CD4-positive, alpha-beta T cell treated with Interferon alpha-2 for 1 hour (primary cell): ENCODE data around the gene WNT6.
A peak's percentile ranks its signal among the peaks of the same experiment; 100 is the strongest.

Experiments
- DNase-seq, 2 donors: peaks; one replicate each; pipeline ENCODE4 v3.0.0-alpha.2; 2020 to 2022

WNT6 gene

DNA sequence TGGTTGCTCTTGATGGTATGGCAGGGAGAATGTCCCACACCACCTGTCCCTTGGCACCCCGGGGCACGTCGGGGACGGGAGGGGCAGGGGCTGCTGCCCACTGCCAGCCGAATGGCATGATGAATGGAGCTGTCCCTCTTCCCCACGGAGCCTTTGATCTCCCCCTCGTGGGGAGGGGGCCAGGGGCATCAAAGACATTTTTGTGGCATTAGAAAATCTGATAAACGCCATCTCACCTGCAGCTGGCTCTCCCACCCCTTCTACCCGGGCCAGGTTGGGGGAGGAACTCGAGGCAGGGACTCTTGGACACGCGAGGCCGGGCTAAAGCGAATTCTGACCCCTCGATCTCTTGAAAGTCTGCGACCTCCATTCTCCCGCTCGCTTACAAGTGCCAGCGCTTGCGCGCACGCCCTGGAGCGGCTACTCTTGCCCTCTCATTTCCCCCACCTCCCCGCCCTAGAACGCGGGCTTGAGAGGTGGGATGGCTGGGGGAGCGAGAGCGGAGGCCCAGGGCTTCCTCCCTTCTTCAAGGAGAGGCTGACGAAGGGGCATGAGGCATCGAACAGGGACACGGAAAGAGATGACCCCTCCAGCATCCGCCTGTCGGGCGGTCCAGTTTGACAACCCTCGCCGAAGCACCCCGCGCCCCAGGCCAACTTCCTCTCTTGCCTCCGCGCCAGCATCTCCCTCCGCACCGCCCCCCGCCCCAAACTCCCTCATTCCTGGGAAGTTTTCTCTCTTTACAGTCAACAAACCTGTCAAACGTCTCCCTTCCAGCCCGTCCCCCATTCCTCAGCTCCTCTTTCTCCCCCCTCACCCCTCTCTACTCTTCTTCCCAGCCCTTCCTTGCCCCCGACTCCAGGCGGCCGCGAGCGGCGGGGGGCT, 692 bp upstream of the WNT6 start:
- DNase-seq: no peak

DNA sequence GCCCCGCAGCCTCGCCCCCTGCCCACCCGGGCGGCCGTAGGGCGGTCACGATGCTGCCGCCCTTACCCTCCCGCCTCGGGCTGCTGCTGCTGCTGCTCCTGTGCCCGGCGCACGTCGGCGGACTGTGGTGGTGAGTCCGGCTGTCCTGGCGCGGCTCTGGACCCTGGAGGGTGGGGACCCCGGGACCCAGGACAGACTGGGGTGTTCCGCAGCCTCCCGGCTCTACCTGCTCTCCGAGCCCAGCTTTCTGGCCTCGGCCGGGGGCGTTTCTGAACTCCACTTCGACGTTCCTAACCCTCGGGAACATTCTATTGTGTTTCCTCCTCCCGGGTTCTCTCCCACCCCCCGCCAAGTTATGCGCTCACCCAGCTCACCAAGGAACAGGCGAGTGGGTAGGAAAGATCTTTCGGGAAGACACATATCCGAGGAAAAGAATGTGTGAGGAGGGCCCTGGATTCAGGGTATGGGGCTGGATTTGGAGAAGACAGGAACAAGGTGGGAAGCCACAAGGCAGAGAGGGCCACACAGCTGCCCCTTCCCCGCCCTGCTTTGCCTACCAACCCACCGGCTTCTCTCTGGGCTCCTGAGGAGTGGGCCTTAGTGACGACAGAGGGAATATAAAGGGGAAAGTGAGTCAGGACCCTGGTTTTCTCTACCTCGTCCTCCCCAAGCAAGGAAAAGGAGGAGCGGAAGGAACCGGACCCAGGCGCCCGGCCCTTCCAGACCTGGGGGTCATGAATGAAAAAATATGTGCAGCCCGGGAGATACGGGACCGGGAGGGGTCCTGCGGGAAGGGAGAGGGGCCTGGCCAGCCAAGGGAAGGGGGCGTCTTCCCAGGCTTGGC, 605 bp downstream of the WNT6 start:
- no peak for DNase-seq

DNA sequence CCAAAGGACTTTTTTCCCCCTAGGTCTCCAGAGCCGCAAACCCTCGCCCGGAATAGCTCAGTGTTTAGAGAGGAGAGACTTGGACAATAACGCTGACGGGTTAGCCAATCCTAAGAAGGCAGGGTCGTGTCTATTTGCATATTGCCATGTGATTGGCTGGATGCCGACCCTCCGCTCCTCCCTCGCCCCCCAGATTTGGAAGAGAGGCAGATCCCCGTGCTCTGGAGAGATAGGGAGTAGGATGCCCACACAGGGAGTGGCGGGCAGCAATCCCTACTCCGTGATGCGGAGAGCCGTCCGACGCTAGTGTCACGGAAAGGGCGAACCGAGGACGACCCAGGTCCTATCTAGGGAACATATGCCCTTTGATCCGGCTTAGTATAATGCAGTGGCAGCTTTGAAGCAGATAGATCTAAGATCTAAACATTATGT, 1.4 kb downstream of the WNT6 start:
- no peak for DNase-seq

DNA sequence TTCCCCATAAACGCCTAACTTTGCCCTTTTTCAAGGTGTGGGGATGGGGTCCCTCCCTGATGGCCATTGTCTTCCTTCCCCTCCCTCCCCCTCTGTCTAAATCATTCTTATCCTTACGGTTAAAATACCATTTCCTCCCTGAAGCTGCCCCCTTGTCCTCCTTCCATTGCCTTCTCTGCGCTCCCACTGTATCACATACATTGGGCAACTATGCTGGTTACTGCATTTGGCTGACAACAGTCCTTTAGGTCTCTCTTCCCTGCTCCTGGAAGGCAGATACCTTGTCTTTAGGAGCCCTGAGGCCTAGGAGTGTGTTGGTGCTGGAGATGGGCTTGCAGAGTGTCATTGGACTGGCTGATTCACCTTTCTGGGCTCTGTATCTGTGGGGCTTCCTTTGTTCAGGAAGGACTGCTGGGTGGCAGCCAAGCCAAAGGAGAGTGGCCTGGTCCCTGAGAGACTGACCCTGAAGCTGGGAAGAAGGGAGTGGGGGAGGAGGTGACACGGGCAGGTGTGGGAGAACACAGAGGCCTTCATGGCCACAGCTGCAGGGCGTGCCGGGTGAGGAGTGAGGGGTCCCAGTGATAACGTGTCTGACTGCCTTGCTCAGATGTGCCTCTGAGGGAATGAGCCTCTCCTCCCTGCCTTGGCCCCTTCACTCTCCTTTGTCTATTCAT, 2.2 kb downstream of the WNT6 start:
- DNase-seq: no peak

DNA sequence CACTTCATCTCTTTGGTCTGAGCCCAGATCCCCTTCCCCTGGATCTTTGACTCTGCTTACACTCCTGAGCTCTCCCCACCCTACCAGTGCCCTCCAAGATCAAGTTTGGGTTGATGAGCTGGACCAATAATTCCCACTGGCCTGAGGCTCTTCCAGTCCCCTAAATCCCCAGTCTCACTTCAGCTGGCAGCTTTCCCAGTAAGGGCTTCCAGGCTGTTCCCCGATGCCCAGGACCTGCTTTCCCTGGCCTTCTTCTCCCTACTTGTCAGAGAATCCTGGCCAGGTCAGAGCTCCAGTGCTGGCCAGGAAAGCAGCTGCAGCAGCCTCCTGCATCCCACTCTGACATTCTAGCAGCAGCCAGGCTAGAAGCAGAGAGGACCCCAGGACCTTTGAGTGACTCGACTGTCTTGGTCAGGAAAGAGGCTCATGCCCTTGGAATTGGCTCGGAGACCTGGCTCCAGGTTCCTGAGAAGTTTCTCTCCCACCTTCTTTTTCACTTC, 3.5 kb downstream of the WNT6 start:
- no peak for DNase-seq

DNA sequence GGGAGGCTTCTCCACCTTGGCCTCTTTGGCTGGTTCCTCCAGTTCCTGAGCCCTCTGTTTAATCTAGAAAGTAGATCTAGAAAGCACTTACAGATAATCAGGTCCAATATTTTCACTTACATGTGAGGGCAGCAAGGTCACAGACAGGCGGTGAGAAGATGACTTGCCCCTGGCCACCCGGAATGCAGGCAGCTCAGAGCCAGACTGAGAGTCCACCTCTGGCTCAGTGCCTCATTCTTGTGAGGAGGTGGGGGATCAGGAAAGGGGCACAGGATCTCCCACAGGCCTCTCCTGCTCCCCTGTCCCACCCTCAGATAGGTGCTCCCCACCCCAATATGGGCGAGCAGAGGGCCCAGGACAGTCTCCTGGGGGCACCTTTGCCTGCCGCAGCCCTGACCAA, 5.8 kb downstream of the WNT6 start:
- DNase-seq: no peak

DNA sequence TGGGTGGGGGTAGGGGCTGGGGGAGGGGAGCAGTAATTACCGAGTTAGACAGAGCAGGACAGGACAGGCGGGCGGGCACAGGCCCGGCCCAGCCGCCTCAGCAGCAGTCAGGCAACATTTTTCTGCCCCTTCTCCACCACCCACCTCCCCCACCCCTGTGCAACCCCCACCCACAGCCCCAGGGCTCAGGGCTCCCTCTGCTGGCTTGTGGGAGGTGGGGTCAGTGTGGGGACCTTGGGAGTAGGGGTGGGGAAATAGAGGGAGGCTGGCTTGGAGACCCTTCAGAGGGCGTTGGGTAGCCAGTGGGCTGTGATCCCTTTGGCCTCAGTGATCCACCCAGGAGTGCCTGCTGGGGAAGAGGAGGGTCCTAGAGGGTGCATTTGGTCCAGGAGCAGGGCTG, 6.4 kb downstream of the WNT6 start:
- DNase-seq: no peak

DNA sequence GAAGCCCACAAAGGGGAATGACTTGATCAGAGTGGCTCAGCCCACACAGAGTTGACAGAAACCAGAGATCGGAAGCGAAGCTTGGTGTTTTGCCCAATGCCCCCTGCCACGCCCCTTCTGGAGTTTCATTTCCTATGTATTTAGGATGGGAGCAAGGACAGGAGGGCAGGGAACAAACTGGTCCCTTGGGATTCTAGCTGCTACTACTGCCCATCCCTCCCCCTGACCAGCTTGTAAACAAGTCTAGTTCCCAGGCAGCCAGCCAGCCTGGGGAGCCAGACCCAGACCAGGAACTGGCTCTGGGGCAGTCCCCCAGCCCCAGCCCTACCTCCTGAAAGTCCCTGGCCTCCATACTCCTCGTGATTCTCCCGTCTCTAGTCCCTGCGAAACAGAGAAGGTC, 8.3 kb downstream of the WNT6 start:
- no peak for DNase-seq

DNA sequence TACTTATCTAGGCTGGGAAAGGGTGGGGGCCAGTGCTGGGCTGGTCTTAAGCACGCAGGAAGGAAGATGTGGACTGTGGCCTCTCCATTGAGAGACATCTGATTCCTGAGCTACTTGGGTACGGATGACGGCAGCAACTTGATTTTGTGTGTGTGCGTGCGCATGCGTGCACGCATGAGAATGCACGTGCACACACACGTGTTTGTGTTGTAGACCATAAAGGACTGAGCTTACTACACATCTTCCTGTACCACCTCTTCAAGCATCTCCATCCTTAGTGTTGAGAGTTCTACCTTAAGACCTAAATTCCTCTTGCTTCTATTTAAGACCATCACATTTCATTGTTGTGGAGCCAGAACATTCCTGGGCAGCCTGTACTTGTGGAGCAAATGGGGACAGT, 9.5 kb downstream of the WNT6 start:
- no peak for DNase-seq

DNA sequence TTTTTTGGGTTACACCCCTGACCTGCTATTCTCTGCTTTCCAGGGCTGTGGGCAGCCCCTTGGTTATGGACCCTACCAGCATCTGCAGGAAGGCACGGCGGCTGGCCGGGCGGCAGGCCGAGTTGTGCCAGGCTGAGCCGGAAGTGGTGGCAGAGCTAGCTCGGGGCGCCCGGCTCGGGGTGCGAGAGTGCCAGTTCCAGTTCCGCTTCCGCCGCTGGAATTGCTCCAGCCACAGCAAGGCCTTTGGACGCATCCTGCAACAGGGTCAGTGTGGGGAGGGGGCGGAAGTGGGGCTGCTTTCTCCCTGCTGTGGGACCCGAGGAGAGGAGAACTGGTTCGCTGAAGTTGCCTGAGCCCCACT, 11.4 kb downstream of the WNT6 start:
- no peak for DNase-seq

DNA sequence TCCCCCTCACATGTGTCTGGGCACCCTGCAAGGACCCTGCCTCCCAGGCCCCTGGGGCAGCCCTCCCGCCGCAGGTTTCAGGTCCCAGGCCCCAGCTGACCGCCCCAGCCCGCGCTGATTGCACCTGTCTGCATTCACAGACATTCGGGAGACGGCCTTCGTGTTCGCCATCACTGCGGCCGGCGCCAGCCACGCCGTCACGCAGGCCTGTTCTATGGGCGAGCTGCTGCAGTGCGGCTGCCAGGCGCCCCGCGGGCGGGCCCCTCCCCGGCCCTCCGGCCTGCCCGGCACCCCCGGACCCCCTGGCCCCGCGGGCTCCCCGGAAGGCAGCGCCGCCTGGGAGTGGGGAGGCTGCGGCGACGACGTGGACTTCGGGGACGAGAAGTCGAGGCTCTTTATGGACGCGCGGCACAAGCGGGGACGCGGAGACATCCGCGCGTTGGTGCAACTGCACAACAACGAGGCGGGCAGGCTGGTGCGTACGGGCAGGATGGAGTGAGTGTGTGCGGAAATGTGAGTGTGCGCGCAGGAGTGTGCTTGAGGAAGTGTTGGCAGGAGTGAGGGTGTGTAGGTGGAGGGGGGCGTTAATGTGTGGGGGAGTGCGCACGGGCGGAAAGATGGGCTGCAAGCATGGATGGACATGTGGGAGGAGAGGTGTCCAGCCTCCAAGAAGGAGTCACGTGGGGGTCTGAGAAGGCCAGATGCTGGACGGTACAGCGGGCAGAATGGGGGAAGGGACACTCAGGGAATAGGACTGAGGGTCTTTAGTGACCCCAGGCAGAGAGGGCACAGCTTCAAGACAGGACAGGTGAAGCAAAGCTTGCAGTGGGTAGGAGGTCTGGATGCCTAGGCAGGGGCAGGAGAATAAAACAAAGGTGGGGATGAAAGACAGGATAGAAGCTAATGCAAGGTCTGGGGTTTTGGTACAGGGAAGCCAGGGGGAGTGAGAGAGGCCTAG, 12.0 kb downstream of the WNT6 start:
- DNase-seq: no peak

DNA sequence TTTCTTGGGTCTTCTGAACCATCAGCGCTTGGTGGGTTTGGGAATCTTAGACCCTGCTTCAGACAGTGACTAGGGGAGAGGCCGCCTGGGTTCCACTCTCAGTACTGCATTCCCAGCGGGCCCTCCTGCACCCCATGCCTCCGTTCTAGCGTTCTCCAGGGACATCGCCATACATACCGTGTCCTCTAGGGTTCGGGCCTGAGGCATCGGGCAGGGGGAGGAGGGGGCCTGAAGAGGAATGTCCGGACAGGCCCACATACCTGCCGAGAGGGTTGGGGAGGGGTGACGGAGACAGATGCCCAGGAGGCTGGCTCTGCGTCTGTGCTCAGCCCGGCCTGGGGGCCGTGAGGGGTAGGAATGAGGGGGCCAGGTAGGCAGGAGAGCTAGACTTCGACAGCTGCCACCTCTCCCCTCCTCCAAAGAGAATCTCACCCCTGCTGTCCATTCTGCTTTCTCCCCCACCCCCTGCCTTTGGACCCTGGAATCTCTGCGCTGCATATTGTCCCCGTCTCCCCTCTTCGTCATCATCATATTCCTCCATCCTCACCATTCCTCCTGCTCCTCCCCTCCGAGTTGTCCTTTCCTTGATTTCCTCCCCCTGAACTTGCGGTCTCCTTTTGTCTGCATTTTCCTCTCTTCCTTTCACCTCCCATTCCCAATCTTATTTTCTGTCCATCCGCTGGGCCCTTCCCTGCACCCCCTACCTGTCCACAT, 13.2 kb downstream of the WNT6 start:
- DNase-seq: no peak

DNA sequence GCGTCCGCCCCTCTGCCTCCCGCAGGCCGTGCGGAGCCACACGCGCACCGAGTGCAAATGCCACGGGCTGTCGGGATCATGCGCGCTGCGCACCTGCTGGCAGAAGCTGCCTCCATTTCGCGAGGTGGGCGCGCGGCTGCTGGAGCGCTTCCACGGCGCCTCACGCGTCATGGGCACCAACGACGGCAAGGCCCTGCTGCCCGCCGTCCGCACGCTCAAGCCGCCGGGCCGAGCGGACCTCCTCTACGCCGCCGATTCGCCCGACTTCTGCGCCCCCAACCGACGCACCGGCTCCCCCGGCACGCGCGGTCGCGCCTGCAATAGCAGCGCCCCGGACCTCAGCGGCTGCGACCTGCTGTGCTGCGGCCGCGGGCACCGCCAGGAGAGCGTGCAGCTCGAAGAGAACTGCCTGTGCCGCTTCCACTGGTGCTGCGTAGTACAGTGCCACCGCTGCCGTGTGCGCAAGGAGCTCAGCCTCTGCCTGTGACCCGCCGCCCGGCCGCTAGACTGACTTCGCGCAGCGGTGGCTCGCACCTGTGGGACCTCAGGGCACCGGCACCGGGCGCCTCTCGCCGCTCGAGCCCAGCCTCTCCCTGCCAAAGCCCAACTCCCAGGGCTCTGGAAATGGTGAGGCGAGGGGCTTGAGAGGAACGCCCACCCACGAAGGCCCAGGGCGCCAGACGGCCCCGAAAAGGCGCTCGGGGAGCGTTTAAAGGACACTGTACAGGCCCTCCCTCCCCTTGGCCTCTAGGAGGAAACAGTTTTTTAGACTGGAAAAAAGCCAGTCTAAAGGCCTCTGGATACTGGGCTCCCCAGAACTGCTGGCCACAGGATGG, 14.0 kb downstream of the WNT6 start:
- DNase-seq: no peak

DNA sequence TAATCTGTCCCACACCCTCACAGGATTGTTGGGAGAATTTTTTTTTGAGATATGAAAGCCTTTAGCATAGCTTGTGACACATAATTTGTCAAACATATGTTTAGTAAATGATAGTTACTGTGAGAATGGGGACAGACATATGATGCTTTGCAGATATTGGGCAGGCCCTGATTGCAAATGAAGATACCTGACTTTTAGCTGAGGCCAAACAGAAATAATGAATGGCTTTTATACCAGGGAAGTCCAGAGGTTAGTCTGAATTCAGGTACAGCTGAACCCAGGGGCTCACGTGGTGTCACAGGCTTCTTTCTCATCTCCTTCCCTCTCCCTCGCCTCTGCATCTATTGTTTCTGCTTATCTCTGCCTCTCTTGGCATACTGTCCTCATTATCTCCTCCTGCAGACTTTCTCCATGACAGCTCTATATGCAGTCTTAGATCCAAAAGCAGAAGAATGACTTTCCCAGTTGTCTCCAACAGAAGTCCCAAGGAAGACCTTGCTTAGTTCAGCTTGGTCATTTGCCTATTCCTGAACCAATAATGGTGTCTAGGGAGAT, 16.2 kb downstream of the WNT6 start:
- no peak for DNase-seq

DNA sequence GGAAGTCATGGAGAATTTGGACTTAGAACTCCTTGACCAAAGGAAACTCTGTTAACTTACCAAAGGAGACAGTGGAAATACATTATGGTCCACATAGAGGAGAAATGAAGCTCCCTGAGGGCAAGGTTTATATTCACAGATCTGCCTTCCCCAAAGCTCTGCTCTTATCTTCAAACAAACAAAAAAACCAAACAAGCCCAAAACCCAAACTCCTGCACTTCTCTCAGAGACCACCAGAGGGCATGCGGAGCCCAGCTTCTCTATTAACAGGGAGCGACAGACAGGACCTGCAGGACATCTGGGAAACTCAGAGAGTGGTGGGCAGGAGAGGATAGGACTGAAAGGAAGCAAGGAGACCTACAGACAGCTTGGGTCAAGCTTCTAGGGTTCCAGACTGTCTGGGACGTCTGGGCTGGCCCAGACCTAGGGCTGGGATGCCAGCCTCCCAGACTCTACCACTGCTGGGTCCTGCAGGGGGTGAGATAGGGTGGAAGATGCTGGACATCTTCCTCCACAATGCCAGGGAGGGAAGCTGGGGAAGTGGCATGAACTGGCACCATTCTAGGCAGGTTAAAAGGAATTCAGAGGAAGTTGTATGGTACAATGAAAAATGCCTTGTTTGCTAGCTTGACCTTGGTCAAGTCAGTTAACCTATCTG, 17.1 kb downstream of the WNT6 start:
- peak; percentile 72 to 85 for DNase-seq

DNA sequence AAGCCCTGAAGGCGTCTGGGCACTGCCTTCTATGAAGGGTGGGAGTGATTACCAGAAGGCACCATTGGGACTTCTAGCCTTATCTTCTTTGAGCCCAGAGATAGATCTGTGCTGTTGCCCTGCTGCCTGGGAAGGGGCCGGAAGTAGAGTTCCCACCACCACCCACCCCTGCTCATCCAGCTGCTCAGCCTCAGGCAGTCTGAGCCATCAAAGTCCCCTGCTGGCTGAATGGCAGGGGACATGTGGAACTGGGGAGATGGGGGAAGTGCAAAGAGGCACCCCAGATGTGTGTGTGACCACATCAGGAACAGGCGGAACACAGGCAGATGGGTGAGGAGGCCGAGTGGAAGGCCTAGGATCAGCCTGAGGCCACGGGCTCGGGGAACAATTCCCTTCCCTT, 17.7 kb downstream of the WNT6 start:
- DNase-seq: no peak

DNA sequence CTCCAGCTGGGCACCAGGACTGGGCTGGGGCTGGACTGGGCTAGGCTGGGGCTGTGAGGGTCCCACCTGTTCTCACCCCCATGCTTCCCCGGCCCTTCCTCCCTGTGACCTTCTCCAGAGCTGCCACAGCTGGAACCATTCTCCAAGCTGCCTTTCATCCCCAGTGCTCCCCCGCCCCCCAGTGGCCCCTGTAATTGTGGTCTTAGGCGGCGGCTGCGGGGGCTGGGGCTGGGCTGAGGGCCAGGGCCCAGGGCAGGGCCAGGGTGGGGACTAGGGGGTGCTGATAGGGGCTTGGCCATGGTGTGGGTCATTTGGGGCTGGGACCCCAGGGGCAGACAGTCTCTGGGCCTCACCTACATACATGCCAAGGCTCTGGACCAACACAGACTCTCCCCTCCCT, 18.3 kb downstream of the WNT6 start:
- DNase-seq: no peak

DNA sequence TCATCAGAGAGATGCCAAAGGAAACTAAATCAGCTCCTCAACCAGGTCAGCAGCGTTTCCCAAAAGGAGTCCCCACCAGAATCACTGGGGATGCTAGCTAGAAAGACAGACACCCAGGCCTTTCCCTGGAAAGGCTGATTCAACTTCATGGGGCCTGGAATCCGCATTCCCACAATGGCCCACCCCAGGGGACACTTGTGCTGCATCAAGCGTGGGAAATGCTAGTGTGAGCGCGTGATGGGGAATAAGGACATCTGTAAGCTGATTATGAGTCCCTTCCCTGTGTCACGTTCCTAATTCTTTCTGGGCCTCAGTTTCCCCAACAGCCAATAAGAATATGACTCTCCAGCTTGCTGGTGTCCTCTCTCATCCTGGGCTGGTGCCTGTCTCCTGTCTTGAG, 18.9 kb downstream of the WNT6 start:
- no peak for DNase-seq

DNA sequence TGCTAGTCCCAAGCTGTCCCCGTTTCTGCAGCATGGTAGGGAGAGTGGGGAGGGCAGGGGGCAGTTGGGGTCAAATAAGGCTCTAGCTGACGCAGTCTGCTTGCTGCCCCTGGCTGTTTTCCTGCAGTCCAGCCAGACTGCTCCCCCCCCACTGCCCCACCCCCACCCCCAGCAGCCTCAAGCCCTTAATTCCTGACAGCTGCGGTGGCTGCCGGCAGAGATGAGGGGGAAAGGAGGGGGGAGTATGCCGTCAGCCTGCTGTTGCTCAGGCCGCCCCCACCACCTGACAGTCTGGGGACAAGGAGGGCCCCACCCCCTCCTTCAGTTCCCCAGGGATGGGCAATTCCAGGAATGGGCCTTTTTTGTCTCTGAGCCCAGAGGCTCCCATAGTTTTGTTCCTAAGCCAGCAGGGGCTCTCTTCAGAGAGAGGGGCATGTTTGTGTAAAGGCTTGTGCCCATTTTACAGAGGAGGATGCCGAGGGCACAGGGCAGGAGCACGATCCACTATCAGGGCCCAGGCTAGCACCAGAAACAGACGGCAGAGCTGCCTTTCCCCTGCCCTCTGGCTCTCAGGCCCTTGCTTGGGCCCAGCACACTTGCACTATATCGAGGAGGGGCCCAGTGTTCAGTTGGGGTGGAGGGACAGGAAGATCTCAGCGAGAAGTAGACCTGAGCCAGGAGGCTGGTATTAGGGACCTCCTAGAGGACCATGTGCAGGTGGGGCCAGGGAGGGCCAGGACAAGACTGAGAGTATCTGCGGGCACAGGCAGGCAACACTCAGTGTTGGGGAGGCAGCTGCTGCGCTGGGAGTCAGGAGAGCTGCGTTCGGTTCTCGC, 19.5 kb downstream of the WNT6 start:
- no peak for DNase-seq
